ENCODE measurements around the gene ENPP6.
"Not testable (repeated sequence)": the region's sequence is repeated elsewhere in the genome, so short reads cannot be mapped to it uniquely, and the experiment has no call there.

ENPP6 gene

DNA sequence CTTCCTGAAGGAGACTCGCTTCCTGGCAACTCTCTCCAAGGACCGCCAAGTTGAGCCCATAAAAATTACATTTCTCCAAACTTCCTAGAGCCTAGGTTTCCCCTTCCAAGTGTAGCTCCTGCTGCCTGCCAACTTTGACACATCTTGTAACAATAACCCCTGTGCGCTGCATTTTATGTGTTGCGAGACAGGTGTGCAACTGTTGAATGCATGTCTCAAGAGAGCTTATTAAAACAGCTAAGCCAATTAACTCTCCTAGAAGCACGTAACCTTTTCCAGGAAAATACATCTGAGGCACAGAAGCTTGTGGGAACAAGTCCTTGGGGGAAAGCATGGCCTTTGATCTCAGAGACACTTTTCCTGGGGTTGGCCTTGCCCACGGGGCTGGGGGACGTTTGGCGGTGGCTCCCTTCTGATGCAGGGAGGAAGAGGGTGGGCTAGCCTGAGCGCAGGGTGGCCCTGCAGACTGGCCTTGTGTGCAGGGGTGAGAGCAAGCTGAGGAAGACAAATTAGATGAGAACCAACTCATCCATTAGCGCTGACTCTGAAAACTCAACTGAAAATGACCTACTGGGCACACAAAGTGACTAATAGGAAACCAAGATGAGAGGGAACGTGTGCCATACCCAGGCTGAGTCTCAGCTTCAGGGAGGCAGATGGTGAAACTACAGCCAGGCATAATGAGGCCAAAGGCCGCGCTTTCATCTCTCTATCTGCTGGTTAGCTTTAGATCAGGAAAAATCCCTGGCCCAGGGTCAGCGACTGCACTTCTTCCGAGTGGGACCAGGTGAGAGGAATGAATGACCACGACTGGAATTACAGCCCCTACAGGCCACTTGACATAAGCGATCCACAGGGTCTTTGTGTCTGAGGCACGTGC lies 75.3 kb downstream of the ENPP6 start:
- no peak for ATAC-seq (replicated peaks)
- no peak overlapping the region for H3K27ac Mint-ChIP-seq
- H3K27me3 Mint-ChIP-seq: peaks cover 12 to 17% of the 10 kb centered on the region in 2 donors
- DNase-seq: no peak
- peaks cover 0 to 12% of the 10 kb centered on the region in 2 donors for H3K9me3 Mint-ChIP-seq
- no peaks in the 10 kb centered on the region for H3K4me1 Mint-ChIP-seq
- H3K4me3 Mint-ChIP-seq: no peak overlapping the region
- H3K36me3 Mint-ChIP-seq: no peaks in the 10 kb centered on the region

DNA sequence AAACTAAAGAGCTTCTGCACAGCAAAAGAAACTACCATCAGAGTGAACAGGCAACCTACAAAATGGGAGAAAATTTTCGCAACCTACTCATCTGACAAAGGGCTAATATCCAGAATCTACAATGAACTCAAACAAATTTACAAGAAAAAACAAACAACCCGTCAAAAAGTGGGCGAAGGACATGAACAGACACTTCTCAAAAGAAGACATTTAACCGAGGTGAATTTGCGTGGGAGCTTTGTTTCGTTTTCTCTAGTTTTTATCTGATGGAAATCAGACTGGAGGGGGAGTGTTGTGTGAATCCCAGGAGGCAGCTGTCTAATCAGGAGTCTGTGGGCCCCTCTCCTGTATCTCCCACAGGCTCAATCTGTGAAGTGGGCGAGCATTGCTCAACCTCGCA lies 76.8 kb downstream of the ENPP6 start:
- not testable (repeated sequence) for H3K4me3 Mint-ChIP-seq; DNase-seq; H3K4me1 Mint-ChIP-seq; H3K27ac Mint-ChIP-seq; ATAC-seq (replicated peaks); H3K36me3 Mint-ChIP-seq
- H3K27me3 Mint-ChIP-seq: peaks cover 13 to 17% of the 10 kb centered on the region in 2 donors
- peaks cover 9 to 19% of the 10 kb centered on the region in 2 donors for H3K9me3 Mint-ChIP-seq

DNA sequence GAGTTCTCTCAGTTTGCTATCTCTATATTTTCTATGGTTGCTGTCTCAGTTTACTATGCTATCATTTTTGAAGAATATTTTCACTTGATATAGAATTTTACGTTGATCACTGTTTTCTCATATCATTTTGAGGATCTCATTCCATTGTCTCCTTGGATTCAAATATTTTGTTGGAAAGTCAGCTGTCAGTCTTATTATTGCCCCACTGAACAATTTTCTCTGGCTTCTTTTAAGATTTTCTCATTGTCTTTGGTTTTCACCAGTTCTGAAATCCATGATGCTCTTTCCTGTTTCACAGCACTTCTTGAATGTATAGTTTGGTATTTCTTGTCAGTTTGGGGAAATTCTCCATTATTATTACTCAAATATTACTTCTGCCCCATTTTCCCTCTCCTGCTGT lies 81.1 kb downstream of the ENPP6 start:
- Mint-ChIP-seq H3K36me3 (peaks cover 3 to 4% of the 10 kb centered on the region in 2 donors), H3K27me3 (peaks cover 9 to 20% of the 10 kb centered on the region in 2 donors), H3K4me1 (no peaks in the 10 kb centered on the region), H3K4me3 (no peak overlapping the region), H3K27ac (no peak overlapping the region), H3K9me3 (peaks cover 9 to 17% of the 10 kb centered on the region in 2 donors)
- no peak for ATAC-seq (replicated peaks)
- no peak for DNase-seq

DNA sequence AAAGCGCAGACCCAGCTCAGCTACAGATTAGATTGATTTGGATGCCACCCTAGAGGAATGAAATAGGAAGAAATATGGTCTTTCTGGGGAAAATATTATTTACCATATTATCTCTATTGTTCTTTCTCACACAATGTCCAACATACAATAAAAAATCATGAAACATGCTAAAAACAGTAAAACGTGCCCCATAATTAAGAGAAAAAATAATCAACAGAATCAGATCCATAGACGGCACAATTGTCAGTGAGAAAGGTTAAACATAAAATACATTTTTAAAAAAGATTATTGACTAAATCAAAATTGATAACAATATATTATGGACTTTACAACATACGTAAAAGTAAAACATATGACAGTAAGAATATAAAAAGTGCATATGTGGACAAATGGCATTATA lies 90.9 kb downstream of the ENPP6 start:
- H3K27me3 Mint-ChIP-seq: peaks cover 12 to 16% of the 10 kb centered on the region in 2 donors
- H3K27ac Mint-ChIP-seq: no peak overlapping the region
- H3K4me1 Mint-ChIP-seq: no peaks in the 10 kb centered on the region
- H3K4me3 Mint-ChIP-seq: no peak overlapping the region
- ATAC-seq (replicated peaks) (no peak), DNase-seq (no peak)
- no peaks in the 10 kb centered on the region for H3K9me3 Mint-ChIP-seq
- H3K36me3 Mint-ChIP-seq: no peaks in the 10 kb centered on the region

DNA sequence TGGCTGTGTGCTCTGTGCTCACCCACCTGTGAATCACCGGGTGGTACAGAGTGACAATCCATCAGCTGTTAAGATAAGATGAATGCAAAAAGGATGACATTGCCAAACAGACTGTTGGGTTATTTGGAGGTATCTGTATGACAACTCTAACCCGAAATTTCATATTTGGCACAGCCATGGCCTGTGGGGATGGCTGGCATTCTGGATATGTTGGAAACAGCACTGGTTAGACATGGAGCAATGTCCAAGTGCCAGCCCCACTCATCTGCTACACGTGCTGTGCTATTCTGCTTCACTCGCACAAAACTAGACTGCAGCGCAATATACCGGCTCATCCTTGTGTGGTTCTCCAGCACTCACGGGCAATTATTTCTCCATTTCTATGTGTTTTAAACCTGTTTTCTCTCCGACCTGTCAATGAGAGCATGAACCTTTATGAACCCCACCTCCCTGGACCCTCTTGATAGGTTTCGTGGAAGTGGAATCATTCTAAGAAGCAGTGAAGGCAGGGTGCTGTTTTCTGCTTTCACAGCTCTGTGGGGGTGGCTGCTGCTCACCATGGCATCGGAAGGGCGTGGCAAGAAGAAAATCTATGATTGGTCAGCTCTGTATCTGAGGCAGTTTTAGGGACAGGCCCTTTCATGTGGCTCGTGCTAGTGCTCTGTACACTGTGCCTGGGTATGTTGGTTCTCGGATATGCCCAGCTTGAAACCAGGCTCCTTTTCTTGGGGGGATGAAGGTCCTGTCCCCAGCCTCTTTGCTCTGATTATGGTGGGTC lies 94.9 kb downstream of the ENPP6 start:
- Mint-ChIP-seq H3K36me3 (no peaks in the 10 kb centered on the region), H3K9me3 (peaks cover 0 to 3% of the 10 kb centered on the region in 2 donors), H3K4me1 (no peaks in the 10 kb centered on the region), H3K27ac (no peak overlapping the region), H3K4me3 (no peak overlapping the region), H3K27me3 (peaks cover 12 to 16% of the 10 kb centered on the region in 2 donors)
- DNase-seq (no peak), ATAC-seq (replicated peaks) (no peak)

DNA sequence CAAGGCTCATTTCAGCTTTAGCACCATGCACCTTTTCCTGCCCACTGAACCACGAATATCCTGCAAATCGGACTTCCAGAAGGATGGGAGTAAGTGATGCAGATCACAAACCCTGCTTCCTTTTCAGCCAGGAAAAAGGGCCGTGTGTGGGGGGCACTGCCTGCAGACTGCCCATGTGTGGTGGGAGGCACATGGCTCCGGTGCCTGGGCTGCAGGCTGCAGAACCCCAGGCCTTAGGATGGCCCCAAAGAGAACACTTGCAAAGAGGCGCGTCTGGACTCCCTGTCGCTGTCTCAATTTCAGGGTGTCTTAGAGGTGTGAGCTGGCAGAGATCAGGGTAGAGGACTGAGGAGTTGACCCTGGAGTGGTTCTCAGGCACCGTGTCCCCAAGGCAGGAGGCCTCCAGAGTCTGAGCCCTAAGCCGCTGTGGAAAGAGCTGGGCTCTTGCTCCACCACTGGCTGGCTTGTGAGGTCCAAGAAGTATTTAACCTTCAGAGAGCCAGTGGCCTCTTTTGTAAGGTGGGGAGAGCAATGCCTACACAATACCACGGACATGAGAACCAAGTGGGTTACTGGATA lies 97.0 kb downstream of the ENPP6 start:
- Mint-ChIP-seq H3K4me1 (no peaks in the 10 kb centered on the region), H3K9me3 (peaks cover 0 to 3% of the 10 kb centered on the region in 2 donors), H3K27ac (no peak overlapping the region), H3K27me3 (peaks cover 12 to 13% of the 10 kb centered on the region in 2 donors), H3K36me3 (no peaks in the 10 kb centered on the region), H3K4me3 (no peak overlapping the region)
- DNase-seq (no peak), ATAC-seq (replicated peaks) (no peak)

DNA sequence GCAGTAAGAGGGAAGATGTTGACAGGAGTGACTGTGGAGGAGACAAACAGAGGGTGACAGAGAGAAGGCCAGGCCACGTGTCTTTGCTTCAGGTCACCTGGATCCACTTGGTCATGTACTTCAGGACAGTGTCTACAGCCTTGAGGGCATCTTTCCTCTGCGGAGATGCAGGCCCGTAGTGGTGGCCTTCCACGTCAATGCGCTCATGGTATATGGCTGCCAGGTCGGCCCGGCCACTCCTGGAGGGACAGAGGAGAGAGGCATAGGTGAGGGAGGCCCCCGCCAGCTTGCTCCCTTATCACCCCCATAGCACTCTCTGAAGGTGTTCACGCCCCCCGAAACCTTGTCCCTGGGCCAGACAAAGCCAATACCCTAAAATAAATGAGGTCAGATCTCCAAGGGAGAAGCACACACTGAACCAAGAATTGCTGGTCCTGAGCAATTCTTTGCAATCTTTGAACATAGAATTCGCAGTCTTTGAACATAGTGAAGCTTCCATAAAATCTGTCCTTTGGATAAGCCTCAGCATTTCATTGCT lies 99.9 kb downstream of the ENPP6 start:
- DNase-seq (no peak), ATAC-seq (replicated peaks) (no peak)
- no peaks in the 10 kb centered on the region for H3K36me3 Mint-ChIP-seq
- no peaks in the 10 kb centered on the region for H3K4me1 Mint-ChIP-seq
- H3K27me3 Mint-ChIP-seq: peaks cover 4 to 18% of the 10 kb centered on the region in 2 donors
- no peak overlapping the region for H3K4me3 Mint-ChIP-seq
- H3K27ac Mint-ChIP-seq: no peak overlapping the region
- peaks cover 0 to 3% of the 10 kb centered on the region in 2 donors for H3K9me3 Mint-ChIP-seq

DNA sequence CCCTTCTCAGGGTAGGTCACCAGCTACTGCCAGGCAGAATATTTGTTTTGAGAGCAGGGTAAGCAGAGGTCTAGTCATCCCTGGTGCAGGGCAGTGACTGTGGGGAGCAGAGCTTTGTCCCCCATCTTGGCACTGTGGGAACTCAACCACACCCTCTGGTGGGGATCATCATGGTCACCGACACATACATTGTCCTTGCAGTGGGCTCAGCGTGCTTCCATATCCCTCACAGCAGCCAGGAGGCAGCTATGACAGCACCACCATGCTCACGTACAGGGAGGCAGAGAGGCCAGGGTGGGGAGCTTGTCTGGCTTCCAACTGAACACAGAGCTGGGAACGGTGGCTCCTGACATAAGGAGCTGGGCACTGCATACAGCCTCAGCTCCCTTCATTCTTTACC lies 102.3 kb downstream of the ENPP6 start:
- peaks cover 6% of the 10 kb centered on the region in 2 donors for H3K9me3 Mint-ChIP-seq
- H3K4me3 Mint-ChIP-seq: no peak overlapping the region
- H3K36me3 Mint-ChIP-seq: no peaks in the 10 kb centered on the region
- H3K27ac Mint-ChIP-seq: no peak overlapping the region
- ATAC-seq (replicated peaks) (no peak), DNase-seq (no peak)
- H3K27me3 Mint-ChIP-seq: peaks cover 14 to 18% of the 10 kb centered on the region in 2 donors
- H3K4me1 Mint-ChIP-seq: no peaks in the 10 kb centered on the region

DNA sequence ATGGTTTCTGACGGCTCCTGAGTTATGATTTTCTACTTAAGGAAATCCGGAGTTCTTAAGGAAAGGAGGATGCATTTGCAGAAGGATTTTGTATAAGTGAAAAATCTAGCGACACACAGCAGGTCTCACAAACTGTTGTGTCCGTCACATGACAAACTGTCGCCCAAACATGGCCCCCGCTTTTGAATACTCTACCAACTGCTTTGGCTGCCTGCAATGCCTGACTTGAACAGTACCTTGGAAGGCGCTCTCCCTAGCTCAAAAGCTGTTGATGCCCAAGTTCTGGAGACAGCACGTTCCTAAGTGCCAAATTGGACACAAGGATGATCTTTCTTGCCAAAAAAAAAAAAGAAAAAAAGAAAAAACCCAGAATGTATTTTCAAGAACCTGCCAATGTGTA lies 103.2 kb downstream of the ENPP6 start:
- Mint-ChIP-seq H3K4me3 (no peak overlapping the region), H3K27ac (no peak overlapping the region), H3K9me3 (peaks cover 4 to 6% of the 10 kb centered on the region in 2 donors), H3K27me3 (peaks cover 11 to 18% of the 10 kb centered on the region in 2 donors), H3K4me1 (no peaks in the 10 kb centered on the region), H3K36me3 (no peaks in the 10 kb centered on the region)
- no peak for ATAC-seq (replicated peaks)
- no peak for DNase-seq

DNA sequence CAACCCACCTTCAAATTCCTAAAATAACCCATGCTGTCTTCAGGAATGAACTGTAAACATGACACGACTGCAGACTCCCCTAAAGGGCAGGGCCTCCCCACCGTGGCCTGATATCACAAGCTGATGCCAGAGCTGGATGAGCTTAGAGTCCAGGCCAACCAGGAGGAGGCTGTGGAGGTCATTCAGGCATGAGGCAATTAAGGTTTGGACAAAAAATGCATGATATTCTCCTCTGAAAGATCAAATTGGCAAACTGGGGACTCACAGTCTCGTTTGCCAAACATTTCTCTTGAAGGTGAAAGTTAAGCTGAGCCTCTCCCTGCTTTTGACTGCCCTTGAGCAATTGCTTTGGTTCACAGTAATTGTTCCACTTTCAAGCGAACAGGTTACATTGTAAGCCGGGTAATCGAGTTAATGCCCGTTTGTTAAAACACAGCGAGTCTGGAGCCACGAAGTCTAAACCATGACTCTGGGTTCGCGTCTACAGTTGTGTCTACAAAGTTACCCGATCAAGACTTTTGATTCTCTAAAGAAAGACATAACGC lies 105.6 kb downstream of the ENPP6 start:
- no peak overlapping the region for H3K27ac Mint-ChIP-seq
- ATAC-seq (replicated peaks) (no peak), DNase-seq (no peak)
- no peaks in the 10 kb centered on the region for H3K36me3 Mint-ChIP-seq
- no peaks in the 10 kb centered on the region for H3K4me1 Mint-ChIP-seq
- H3K4me3 Mint-ChIP-seq: no peak overlapping the region
- peaks cover 4 to 6% of the 10 kb centered on the region in 2 donors for H3K9me3 Mint-ChIP-seq
- H3K27me3 Mint-ChIP-seq: peaks cover 11 to 23% of the 10 kb centered on the region in 2 donors

DNA sequence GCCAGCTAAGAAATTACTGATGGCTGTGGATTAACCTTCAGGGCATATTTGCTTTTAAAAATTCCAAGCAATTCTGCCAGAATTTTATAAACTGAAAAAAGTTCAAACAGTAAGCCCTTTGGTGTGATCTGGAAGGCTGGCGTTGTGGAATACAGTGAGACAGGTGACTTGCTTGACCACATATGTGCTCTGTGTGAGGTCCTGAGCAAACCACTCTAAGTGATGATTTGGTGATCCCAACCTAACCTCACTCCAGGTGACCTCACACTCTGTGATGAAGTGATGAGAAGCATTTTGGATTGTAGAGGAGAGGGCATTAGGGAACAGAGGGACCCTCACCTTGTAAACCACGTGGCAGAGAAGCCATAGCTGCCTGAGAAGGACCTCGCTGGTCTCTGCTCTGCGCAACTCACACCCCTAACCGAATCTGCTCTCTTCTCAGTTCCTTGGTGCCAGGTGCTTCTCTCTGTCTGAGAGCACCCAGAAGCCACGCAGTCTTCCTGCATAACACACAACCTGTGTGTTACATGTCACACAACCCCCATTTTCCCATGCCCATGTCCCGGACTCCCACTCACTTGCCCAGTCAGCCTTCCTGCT lies 106.3 kb downstream of the ENPP6 start:
- no peak overlapping the region for H3K27ac Mint-ChIP-seq
- peaks cover 4 to 6% of the 10 kb centered on the region in 2 donors for H3K9me3 Mint-ChIP-seq
- no peak for ATAC-seq (replicated peaks)
- H3K4me1 Mint-ChIP-seq: no peaks in the 10 kb centered on the region
- DNase-seq: no peak
- H3K4me3 Mint-ChIP-seq: no peak overlapping the region
- peaks cover 15 to 26% of the 10 kb centered on the region in 2 donors for H3K27me3 Mint-ChIP-seq
- no peaks in the 10 kb centered on the region for H3K36me3 Mint-ChIP-seq

DNA sequence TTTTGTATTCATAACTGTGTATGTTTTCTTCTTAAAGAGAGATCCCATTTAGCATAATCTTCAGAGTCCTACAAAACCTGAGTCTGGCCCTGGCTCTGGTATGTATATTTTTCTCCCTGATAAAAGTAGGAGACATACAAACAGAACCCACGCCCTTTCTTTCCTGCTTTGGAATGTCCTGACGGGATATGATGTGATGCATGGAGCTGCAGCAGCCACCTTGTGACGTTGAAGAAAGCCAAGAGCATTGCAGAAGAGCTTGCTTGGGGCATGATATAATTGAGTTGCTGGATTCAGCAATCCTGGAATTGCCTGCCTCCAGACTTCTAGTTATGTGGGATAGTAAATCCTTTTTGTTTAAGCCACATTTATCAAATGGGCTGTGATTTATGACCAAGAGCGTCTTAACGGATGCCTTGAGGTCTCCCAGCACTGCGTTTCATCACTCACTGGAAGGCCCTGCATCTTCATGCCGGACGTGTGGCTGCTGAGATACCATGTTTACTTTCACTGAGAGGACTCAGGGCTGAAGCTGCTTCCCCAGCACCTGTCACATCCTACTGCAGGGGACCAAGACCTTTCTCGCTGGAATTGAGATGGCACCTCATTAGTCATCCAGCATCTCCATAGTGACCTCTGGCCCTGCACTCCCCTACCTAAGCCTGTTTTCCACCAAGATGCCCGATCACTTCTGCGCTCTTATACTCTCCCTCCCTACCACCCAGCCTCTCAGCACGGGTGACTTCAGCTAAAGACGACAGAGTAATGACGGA lies 107.0 kb downstream of the ENPP6 start:
- H3K4me3 Mint-ChIP-seq: no peak overlapping the region
- ATAC-seq (replicated peaks) (no peak), DNase-seq (no peak)
- H3K27me3 Mint-ChIP-seq: peaks cover 16 to 28% of the 10 kb centered on the region in 2 donors
- no peaks in the 10 kb centered on the region for H3K36me3 Mint-ChIP-seq
- no peaks in the 10 kb centered on the region for H3K4me1 Mint-ChIP-seq
- no peak overlapping the region for H3K27ac Mint-ChIP-seq
- H3K9me3 Mint-ChIP-seq: peaks cover 4 to 6% of the 10 kb centered on the region in 2 donors

DNA sequence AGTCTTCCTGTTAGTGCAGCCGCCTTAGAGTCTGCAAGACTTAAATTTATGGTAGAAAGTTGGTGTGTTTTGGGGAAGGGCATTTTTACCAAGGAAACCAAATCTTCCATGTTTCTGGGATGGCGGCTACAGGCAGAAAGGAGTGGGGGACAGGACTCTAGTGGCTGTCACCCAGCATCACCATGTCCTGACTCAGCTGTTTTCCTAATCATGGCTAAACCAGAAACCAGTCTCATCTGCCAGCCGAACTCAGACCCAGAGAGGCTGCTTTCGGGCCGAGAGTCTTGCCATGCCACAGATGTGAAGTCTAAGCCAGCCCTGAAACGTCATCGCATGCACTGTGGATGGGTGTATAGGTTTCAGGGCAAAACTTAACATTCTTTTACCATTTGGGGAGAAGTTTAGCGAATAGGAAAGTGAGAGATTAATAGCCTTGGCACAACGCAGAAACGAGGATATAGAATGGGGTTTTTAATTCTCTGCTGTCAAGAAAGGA lies 109.6 kb downstream of the ENPP6 start:
- H3K27ac Mint-ChIP-seq: no peak overlapping the region
- H3K27me3 Mint-ChIP-seq: peaks cover 16 to 22% of the 10 kb centered on the region in 2 donors
- DNase-seq (no peak), ATAC-seq (replicated peaks) (no peak)
- H3K9me3 Mint-ChIP-seq: peaks cover 4 to 6% of the 10 kb centered on the region in 2 donors
- no peaks in the 10 kb centered on the region for H3K4me1 Mint-ChIP-seq
- no peak overlapping the region for H3K4me3 Mint-ChIP-seq
- no peaks in the 10 kb centered on the region for H3K36me3 Mint-ChIP-seq

All from stimulated activated naive B cell treated with anti-CD40 and anti-IgM and Interleukin-4, amounts not matched to agents 10 μg/mL and 1 μg/mL and 100 μg/mL, for 72 hours (primary cell).